Panc1 (cell line): ENCODE measurements around the gene POFUT2. TPM values are rescaled to one million over a fixed set of nuclear protein-coding genes. Genes with fewer than 3 reads are reported as not detected.

Experiments
- ATAC-seq: fragments of 200-7000 bp; cut with Tn5 transposase; 2 replicates; pipeline ENCODE4 v1.9.1; 2020; ENCODE audit warnings: mild to moderate bottlenecking, moderate library complexity
- BruUV-seq: library from RNA; stranded (reverse); fragments of 400-500 nt; replicated peaks from 2 replicates; lab custom pipeline; 2021; lab: Mats Ljungman, UMichigan
- CTCF ChIA-PET: fragments of 300-600 bp; sonication (Branson Sonifier 250); formaldehyde crosslinking; loops from one replicate; lab custom pipeline; 2022; ENCODE audit warnings: antibody characterized with exemption; lab: Charles Lee
- POLR2A ChIA-PET: fragments of 300-600 bp; sonication (Branson Sonifier 250); formaldehyde crosslinking; loops from one replicate; lab custom pipeline; 2022; ENCODE audit warnings: antibody characterized with exemption; lab: Charles Lee
- DNase-seq: peaks from one replicate; pipeline ENCODE4 v3.0.0-alpha.2; 2010; ENCODE audit warnings: low read depth, low spot score
- H3K27ac ChIP-seq: 2 replicates; pipeline ENCODE4 v1.5.1; 2011; ENCODE audit warnings: mild to moderate bottlenecking, low read length, inconsistent platforms
- H3K27me3 ChIP-seq: fragments of 200-500 bp; sonication (Bioruptor generic); 2 replicates; pipeline ENCODE4 v1.6.0; 2014; ENCODE audit warnings: low read length, inconsistent platforms; ENCODE audit not compliant: control insufficient read depth, insufficient read depth
- H3K36me3 ChIP-seq: fragments of 200-500 bp; sonication (Bioruptor generic); 2 replicates; pipeline ENCODE4 v1.5.1; 2014; ENCODE audit warnings: inconsistent platforms, mild to moderate bottlenecking, low read length, moderate library complexity; ENCODE audit not compliant: control insufficient read depth, insufficient read depth
- H3K4me1 ChIP-seq: 2 replicates; pipeline ENCODE4 v1.5.1; 2011; ENCODE audit warnings: inconsistent platforms, mild to moderate bottlenecking, low read length, moderate library complexity; ENCODE audit not compliant: control insufficient read depth, insufficient read depth
- H3K4me3 ChIP-seq, 2 experiments: 2 replicates each; pipeline ENCODE4 v1.5.1; 2011 to 2012; ENCODE audit warnings: low read depth in 2 of 2, low read length in 2 of 2, mild to moderate bottlenecking in 2 of 2, inconsistent platforms in 1 of 2, moderate library complexity in 1 of 2
- H3K9me3 ChIP-seq: fragments of 200-500 bp; sonication (Bioruptor generic); 2 replicates; pipeline ENCODE4 v1.5.1; 2014; ENCODE audit warnings: low read depth, mild to moderate bottlenecking, inconsistent platforms, low read length, moderate library complexity; ENCODE audit not compliant: control insufficient read depth, insufficient read depth
- POLR2AphosphoS5 ChIP-seq: IDR thresholded peaks from 2 replicates; pipeline ENCODE4 v1.6.1; 2012; ENCODE audit warnings: mild to moderate bottlenecking, low read depth, low read length, moderate library complexity
- SIN3A ChIP-seq: IDR thresholded peaks from 2 replicates; pipeline ENCODE4 v1.6.1; 2012; ENCODE audit warnings: low read depth, mild to moderate bottlenecking, low read length, moderate library complexity, borderline replicate concordance; ENCODE audit not compliant: insufficient read depth
- TCF7L2 ChIP-seq: IDR thresholded peaks from 2 replicates; pipeline ENCODE4 v1.6.1; 2011; ENCODE audit warnings: mild to moderate bottlenecking, low read depth, low read length, inconsistent platforms
- in situ Hi-C: cut with HindIII; loops from 2 replicates; pipeline ENCODE4 v1.10.0; 2016; ENCODE audit warnings: low sequenced_read_pairs, low pct_unique_long_range_greater_than_20kb
- intact Hi-C: fragments of 100-400 bp; cut with micrococcal nuclease; formaldehyde crosslinking; loops from one replicate; pipeline ENCODE4 v1.10.0; 2022; ENCODE audit not compliant: unreplicated experiment
- total RNA-seq: library from RNA; stranded (reverse); gene quantifications from one replicate; pipeline ENCODE4 v1.2.1, GENCODE V29; 2021; ENCODE audit not compliant: unreplicated experiment
- TF ChIP-seq, protein P1 (sequence below), 2 experiments: IDR thresholded peaks; 2 replicates each; pipeline ENCODE4 v1.6.1; 2011 to 2012; ENCODE audit warnings: low read depth in 2 of 2, control low read depth in 1 of 2, low read length in 1 of 2, mild to moderate bottlenecking in 1 of 2, moderate library complexity in 1 of 2; ENCODE audit not compliant: insufficient read depth in 1 of 2
- TF ChIP-seq, protein P2 (sequence below): fragments of 450-650 bp; IDR thresholded peaks from 2 replicates; pipeline ENCODE4 v1.5.1; 2017; ENCODE audit warnings: mild to moderate bottlenecking

POFUT2 gene
- total RNA-seq, 1 experiment from 2014 or later: 59.6 TPM

DNA sequence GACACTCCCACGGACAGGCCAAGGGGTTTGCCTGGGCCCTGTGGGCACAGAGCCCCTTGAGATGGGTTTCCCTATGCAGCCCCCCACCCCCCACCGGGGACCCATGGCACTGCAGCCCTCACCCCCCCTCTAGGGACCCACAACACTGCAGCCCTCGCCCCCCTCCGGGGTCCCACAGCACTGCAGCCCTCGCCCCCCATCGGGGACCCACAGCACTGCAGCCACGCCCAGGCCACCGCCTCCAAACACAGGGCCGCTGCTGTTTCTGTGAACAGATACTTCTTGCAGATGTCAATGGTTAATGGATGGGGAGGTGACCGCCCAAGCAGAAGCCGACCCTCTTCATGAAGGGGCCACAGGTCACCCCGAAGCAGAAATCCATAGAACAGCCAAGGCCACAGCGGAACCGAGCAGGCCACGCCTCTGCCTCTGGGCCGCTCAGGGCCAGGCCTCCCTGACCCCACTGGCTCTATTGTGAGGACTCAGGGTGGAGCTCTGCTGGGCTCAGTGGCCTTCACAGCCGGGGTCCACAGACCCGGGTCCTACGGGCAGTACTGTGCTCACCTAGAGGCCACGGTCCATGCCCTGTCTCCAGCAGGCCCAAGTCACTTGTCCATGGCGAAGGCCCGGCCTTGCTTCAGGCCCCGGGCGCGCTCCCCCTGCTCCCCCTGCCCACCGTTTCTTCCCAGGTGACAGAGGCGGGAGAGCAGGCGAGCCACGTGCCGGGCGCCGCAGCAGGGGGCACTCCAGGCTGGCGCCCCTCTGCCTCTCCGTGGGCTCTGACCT lies 4.1 kb upstream of the POFUT2 start:
- Histone ChIP-seq H3K9me3 (no peaks in the 10 kb centered on the region; the same call in 1 of the 2 replicates), H3K27ac (peak overlapping the region; percentile 95), H3K4me1 (peaks cover 58% of the 10 kb centered on the region), H3K4me3 (no peak overlapping the region), H3K27me3 (no peaks in the 10 kb centered on the region), H3K36me3 (no peaks in the 10 kb centered on the region; the same call in 1 of the 2 replicates)
- ChIA-PET POLR2A (no interaction called here), CTCF (interaction anchor here (0.5 to 1.3 kb wide), 5 partner anchors 17 to 342 kb away, joined by 3 to 5 read pairs (median 3); no protein-coding TSS in a partner anchor)
- no TSS peak for BruUV-seq
- in situ Hi-C loops (no loop called here), intact Hi-C loops (loop anchor here (5.0 kb wide), 1 partner anchor 120 kb away; no protein-coding TSS in a partner anchor)
- ATAC-seq (no peak), DNase-seq (no peak)
- TF ChIP-seq TCF7L2 (no peak), POLR2AphosphoS5 (no peak)
- TF ChIP-seq, protein P1, sequence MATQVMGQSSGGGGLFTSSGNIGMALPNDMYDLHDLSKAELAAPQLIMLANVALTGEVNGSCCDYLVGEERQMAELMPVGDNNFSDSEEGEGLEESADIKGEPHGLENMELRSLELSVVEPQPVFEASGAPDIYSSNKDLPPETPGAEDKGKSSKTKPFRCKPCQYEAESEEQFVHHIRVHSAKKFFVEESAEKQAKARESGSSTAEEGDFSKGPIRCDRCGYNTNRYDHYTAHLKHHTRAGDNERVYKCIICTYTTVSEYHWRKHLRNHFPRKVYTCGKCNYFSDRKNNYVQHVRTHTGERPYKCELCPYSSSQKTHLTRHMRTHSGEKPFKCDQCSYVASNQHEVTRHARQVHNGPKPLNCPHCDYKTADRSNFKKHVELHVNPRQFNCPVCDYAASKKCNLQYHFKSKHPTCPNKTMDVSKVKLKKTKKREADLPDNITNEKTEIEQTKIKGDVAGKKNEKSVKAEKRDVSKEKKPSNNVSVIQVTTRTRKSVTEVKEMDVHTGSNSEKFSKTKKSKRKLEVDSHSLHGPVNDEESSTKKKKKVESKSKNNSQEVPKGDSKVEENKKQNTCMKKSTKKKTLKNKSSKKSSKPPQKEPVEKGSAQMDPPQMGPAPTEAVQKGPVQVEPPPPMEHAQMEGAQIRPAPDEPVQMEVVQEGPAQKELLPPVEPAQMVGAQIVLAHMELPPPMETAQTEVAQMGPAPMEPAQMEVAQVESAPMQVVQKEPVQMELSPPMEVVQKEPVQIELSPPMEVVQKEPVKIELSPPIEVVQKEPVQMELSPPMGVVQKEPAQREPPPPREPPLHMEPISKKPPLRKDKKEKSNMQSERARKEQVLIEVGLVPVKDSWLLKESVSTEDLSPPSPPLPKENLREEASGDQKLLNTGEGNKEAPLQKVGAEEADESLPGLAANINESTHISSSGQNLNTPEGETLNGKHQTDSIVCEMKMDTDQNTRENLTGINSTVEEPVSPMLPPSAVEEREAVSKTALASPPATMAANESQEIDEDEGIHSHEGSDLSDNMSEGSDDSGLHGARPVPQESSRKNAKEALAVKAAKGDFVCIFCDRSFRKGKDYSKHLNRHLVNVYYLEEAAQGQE (IDR thresholded peaks at IDR 0.05; ENCODE audit: insufficient read depth in 1 of 2, low read depth in 2 of 2, low read length in 1 of 2): no peak

DNA sequence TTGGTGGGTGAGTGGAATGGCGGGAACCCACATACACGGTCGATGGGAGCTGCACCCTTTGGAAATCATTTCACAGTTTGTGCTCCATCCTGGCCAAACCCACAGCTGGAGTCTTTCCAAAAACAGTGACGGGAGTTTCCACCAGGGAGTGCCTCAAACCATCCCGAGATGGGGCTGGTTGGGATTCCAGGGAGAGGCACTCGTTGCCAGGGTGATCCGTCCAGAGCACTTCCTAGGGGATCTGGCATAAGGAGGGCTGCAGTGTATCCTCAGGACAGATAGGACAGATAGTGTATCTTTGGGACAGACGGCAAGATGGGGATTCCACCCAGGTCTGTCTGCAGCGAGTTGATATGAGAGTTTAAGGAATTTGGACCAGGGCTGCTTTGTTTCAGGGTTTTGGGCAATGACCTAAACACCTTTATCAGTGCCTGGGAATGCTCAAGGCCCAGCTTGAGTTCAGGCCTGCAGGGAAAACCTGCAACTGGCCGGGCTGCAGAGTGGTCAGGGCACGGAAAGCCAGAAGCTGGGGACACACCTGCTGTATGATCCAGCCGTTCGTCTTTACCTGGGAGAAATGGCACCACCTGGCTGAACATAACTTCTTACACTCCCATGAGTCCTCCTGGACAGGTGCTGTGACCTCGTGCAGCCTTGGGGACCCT lies 3.4 kb upstream of the POFUT2 start:
- intact Hi-C loops (loop anchor here (5.0 kb wide), 1 partner anchor 121 kb away; no protein-coding TSS in a partner anchor), in situ Hi-C loops (no loop called here)
- DNase-seq: no peak

More for the DNA sequence above, 3.4 kb upstream of the POFUT2 start:
- Histone ChIP-seq H3K27ac (0 out of 2 replicates have a peak overlapping the region, but pooled peaks have one; percentile 29), H3K36me3 (no peaks in the 10 kb centered on the region; the same call in 1 of the 2 replicates), H3K9me3 (no peaks in the 10 kb centered on the region), H3K4me1 (peaks cover 57% of the 10 kb centered on the region), H3K4me3 (no peak overlapping the region), H3K27me3 (no peaks in the 10 kb centered on the region)
- ATAC-seq: no peak
- POLR2A ChIA-PET: no interaction called here
- no TSS peak for BruUV-seq
- TF ChIP-seq SIN3A (no peak), POLR2AphosphoS5 (no peak), TCF7L2 (no peak)
- TF ChIP-seq, protein P1 (IDR thresholded peaks at IDR 0.05; ENCODE audit: insufficient read depth in 1 of 2, low read depth in 2 of 2, low read length in 1 of 2): no peak
- TF ChIP-seq, protein P2, sequence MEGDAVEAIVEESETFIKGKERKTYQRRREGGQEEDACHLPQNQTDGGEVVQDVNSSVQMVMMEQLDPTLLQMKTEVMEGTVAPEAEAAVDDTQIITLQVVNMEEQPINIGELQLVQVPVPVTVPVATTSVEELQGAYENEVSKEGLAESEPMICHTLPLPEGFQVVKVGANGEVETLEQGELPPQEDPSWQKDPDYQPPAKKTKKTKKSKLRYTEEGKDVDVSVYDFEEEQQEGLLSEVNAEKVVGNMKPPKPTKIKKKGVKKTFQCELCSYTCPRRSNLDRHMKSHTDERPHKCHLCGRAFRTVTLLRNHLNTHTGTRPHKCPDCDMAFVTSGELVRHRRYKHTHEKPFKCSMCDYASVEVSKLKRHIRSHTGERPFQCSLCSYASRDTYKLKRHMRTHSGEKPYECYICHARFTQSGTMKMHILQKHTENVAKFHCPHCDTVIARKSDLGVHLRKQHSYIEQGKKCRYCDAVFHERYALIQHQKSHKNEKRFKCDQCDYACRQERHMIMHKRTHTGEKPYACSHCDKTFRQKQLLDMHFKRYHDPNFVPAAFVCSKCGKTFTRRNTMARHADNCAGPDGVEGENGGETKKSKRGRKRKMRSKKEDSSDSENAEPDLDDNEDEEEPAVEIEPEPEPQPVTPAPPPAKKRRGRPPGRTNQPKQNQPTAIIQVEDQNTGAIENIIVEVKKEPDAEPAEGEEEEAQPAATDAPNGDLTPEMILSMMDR: no peak
- CTCF ChIA-PET: interaction anchor here (0.5 kb wide), 1 partner anchor 18 kb away, joined by 3 read pairs; no protein-coding TSS in a partner anchor
